Measurements from ENCODE around the gene DAG1.

Gene DAG1

DNA sequence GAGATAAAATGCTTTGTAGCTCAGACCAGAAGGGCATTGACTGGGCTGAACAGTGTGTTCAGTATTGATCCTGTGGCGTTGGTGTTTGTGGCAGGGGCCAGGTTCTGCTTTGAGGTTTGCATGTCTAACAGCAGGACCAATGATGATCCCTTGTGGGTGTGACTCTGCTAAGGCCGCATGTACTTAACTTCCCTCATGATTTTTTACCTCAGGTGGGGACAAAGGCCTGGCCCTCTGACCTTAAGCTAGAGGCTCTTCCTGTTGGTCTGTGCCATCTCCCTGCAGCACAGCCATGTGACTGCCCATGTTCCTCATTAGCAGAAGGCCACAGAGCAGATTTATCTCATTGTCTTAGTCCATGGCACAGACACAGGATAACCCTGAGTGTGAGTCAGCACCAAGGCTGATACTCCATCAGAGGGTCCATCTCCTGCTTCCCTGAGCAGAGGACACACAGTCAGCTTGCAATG lies 49.9 kb downstream of the DAG1 start:
- DNase-seq (ENCODE audit: low read depth): no peak
- TF ChIP-seq, protein P1, sequence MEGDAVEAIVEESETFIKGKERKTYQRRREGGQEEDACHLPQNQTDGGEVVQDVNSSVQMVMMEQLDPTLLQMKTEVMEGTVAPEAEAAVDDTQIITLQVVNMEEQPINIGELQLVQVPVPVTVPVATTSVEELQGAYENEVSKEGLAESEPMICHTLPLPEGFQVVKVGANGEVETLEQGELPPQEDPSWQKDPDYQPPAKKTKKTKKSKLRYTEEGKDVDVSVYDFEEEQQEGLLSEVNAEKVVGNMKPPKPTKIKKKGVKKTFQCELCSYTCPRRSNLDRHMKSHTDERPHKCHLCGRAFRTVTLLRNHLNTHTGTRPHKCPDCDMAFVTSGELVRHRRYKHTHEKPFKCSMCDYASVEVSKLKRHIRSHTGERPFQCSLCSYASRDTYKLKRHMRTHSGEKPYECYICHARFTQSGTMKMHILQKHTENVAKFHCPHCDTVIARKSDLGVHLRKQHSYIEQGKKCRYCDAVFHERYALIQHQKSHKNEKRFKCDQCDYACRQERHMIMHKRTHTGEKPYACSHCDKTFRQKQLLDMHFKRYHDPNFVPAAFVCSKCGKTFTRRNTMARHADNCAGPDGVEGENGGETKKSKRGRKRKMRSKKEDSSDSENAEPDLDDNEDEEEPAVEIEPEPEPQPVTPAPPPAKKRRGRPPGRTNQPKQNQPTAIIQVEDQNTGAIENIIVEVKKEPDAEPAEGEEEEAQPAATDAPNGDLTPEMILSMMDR (conservative IDR thresholded peaks at IDR 0.05; ENCODE audit: control insufficient read depth, insufficient read depth, low read depth, low read length): no peak
- H3K4me3 ChIP-seq (ENCODE audit: control insufficient read depth, low read depth, low read length): no peak overlapping the region

DNA sequence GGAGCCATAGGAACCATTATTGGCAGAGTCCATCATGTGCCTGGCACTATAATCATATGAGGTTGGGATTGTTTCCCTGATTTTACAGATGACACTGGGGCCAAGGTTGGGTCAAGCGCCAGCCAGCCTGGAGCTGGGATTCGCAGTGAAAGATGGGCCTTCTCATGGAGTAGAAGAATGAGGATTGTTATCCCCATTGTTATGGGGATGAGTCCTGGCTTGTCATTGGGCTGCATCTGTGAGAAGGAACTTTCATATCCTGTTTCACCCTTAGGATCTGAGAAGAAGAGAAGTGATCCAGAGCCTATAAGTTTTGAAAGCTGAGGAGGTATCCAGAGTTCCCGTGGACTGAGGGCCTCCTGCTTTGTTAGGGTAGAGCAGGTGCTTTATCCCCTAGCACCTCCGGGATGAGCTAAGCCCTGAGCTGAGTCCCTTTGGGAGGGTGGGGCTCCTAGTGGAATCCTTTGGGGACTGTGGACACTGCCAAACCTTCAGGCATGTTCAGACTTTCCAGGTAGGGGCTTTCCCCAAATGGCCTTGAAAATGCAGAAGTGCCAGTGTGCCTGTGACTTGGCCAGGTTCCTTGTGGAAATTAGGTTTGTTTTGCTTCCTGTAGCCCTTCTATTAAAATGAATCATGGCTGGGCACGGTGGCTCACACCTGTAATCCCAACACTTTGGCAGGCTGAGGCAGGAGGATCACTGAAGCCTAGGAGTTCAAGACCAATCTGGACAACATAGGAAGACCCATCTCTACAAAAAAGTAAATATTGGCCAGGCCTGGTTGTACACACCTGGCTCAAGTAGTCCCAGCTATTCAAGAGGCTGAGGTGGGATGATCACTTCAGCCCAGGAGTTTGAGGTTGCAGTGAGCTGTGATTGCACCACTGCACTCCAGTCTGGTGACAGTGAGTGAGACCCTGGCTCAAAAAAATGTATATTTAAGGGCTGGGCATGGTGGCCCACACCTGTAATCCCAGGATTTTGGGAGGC lies 54.0 kb downstream of the DAG1 start:
- H3K4me3 ChIP-seq (ENCODE audit: control insufficient read depth, low read depth, low read length): no peak overlapping the region
- TF ChIP-seq, protein P1 (conservative IDR thresholded peaks at IDR 0.05; ENCODE audit: control insufficient read depth, insufficient read depth, low read depth, low read length): no peak
- no peak for DNase-seq (ENCODE audit: low read depth)

DNA sequence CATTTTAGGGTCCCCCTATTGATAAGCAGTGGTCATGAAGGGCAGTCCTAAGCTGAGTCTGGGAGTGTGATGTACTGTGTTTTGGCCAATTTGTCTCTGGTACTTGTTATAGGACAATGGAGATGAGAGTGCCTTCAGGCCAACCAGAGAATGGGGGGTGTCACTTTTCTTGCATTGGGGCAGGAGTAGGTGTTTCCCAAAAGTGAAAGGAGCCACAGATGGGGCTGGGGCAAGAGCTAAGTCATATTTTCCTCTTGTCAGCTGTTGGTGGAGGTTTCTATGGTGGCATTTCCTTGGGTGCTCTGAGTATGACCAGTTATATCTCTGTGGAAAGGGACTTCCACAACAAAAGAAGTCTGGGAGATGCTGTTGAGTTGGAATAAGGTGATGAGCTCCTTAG lies 59.5 kb downstream of the DAG1 start:
- TF ChIP-seq, protein P1 (conservative IDR thresholded peaks at IDR 0.05; ENCODE audit: control insufficient read depth, insufficient read depth, low read depth, low read length): no peak
- no peak for DNase-seq (ENCODE audit: low read depth)
- no peak overlapping the region for H3K4me3 ChIP-seq (ENCODE audit: control insufficient read depth, low read depth, low read length)

DNA sequence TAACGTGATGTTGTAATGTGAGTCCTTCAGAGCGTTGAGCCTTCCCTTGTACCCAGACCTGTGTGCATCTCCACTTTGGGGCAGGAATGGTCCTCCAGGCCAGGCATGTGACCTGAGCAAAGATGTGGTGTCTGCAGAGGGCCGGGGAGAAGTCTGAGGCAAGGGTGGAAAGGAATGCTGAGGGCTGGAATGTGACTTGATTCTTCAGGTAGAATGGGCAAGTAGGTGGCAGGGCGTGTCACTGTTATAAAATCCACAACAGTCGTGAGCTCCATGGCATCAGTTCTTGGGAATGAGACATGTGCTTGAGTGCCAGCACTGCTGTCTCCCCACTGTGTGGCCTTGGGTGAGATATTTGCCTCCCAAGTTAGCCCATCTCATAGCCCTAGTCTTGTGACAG lies 60.2 kb downstream of the DAG1 start:
- no peak for DNase-seq (ENCODE audit: low read depth)
- H3K4me3 ChIP-seq (ENCODE audit: control insufficient read depth, low read depth, low read length): no peak overlapping the region
- TF ChIP-seq, protein P1 (conservative IDR thresholded peaks at IDR 0.05; ENCODE audit: control insufficient read depth, insufficient read depth, low read depth, low read length): no peak

DNA sequence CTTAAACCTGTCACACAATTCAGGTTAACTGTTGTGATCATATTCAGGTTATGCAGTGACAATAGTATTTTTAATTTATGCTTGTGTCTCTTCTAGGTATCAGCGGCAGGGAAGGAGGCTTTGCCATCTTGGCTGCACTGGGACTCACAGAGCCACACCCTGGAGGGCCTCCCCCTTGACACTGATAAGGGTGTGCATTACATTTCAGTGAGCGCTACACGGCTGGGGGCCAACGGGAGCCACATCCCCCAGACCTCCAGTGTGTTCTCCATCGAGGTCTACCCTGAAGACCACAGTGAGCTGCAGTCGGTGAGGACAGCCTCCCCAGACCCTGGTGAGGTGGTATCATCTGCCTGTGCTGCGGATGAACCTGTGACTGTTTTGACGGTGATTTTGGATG lies 60.6 kb downstream of the DAG1 start:
- no peak overlapping the region for H3K4me3 ChIP-seq (ENCODE audit: control insufficient read depth, low read depth, low read length)
- TF ChIP-seq, protein P1 (conservative IDR thresholded peaks at IDR 0.05; ENCODE audit: control insufficient read depth, insufficient read depth, low read depth, low read length): no peak
- no peak for DNase-seq (ENCODE audit: low read depth)

DNA sequence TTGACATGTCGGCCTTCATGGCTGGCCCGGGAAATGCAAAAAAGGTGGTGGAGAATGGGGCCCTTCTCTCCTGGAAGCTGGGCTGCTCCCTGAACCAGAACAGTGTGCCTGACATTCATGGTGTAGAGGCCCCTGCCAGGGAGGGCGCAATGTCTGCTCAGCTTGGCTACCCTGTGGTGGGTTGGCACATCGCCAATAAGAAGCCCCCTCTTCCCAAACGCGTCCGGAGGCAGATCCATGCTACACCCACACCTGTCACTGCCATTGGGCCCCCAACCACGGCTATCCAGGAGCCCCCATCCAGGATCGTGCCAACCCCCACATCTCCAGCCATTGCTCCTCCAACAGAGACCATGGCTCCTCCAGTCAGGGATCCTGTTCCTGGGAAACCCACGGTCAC lies 61.2 kb downstream of the DAG1 start:
- TF ChIP-seq, protein P1 (conservative IDR thresholded peaks at IDR 0.05; ENCODE audit: control insufficient read depth, insufficient read depth, low read depth, low read length): no peak
- DNase-seq (ENCODE audit: low read depth): no peak
- no peak overlapping the region for H3K4me3 ChIP-seq (ENCODE audit: control insufficient read depth, low read depth, low read length)

Measured in fibroblast of mammary gland (primary cell).